Measurements from ENCODE around the gene MPV17L.
"Not testable (repeated sequence)": the region's sequence is repeated elsewhere in the genome, so short reads cannot be mapped to it uniquely, and the experiment has no call there.

The MPV17L gene

GRCh38 chr16:15435216-15435864 lies 39.8 kb downstream of the MPV17L start:
- Histone ChIP-seq H3K27ac (ENCODE audit: low read depth, low read length) (no peak overlapping the region), H3K9me3 (ENCODE audit: insufficient read depth, low read depth, low read length) (no peaks in the 10 kb centered on the region), H3K4me3 (ENCODE audit: low read length) (peak overlapping the region; percentile 91), H3K36me3 (ENCODE audit: insufficient read depth, low read length) (no peaks in the 10 kb centered on the region), H3K4me1 (ENCODE audit: insufficient read depth, low read length) (no peaks in the 10 kb centered on the region), H3K27me3 (ENCODE audit: insufficient read depth, low read length) (peaks cover 15% of the 10 kb centered on the region), H3K9ac (ENCODE audit: low read depth, low read length) (peak overlapping the region; percentile 66)
- WGBS = 10% methylated on average over 22 of the region's 22 CpGs

GRCh38 chr16:15439102-15439501 lies 43.5 kb downstream of the MPV17L start:
- Histone ChIP-seq H3K27ac (ENCODE audit: low read depth, low read length) (no peak overlapping the region), H3K36me3 (ENCODE audit: insufficient read depth, low read length) (no peaks in the 10 kb centered on the region), H3K9ac (ENCODE audit: low read depth, low read length) (no peak overlapping the region), H3K27me3 (ENCODE audit: insufficient read depth, low read length) (peaks cover 15% of the 10 kb centered on the region), H3K4me1 (ENCODE audit: insufficient read depth, low read length) (no peaks in the 10 kb centered on the region), H3K9me3 (ENCODE audit: insufficient read depth, low read depth, low read length) (no peaks in the 10 kb centered on the region), H3K4me3 (ENCODE audit: low read length) (no peak overlapping the region)
- 87% methylated on average over 4 of the region's 4 CpGs for WGBS

GRCh38 chr16:15439521-15439920 lies 44.0 kb downstream of the MPV17L start:
- Histone ChIP-seq H3K27ac (ENCODE audit: low read depth, low read length) (no peak overlapping the region), H3K4me1 (ENCODE audit: insufficient read depth, low read length) (no peaks in the 10 kb centered on the region), H3K4me3 (ENCODE audit: low read length) (no peak overlapping the region), H3K36me3 (ENCODE audit: insufficient read depth, low read length) (no peaks in the 10 kb centered on the region), H3K9ac (ENCODE audit: low read depth, low read length) (no peak overlapping the region), H3K27me3 (ENCODE audit: insufficient read depth, low read length) (peaks cover 15% of the 10 kb centered on the region), H3K9me3 (ENCODE audit: insufficient read depth, low read depth, low read length) (no peaks in the 10 kb centered on the region)
- 96% methylated on average over 4 of the region's 4 CpGs for WGBS

GRCh38 chr16:15440852-15441251 lies 45.3 kb downstream of the MPV17L start:
- Histone ChIP-seq H3K36me3 (ENCODE audit: insufficient read depth, low read length) (no peaks in the 10 kb centered on the region), H3K4me3 (ENCODE audit: low read length) (no peak overlapping the region), H3K4me1 (ENCODE audit: insufficient read depth, low read length) (no peaks in the 10 kb centered on the region), H3K27me3 (ENCODE audit: insufficient read depth, low read length) (peaks cover 3% of the 10 kb centered on the region), H3K27ac (ENCODE audit: low read depth, low read length) (no peak overlapping the region), H3K9ac (ENCODE audit: low read depth, low read length) (no peak overlapping the region), H3K9me3 (ENCODE audit: insufficient read depth, low read depth, low read length) (no peaks in the 10 kb centered on the region)
- WGBS = 92% methylated on average over 3 of the region's 3 CpGs

GRCh38 chr16:15442140-15442539 lies 46.6 kb downstream of the MPV17L start:
- not testable (repeated sequence) for H3K4me3 ChIP-seq (ENCODE audit: low read length); H3K9ac ChIP-seq (ENCODE audit: low read depth, low read length); H3K27me3 ChIP-seq (ENCODE audit: insufficient read depth, low read length); H3K4me1 ChIP-seq (ENCODE audit: insufficient read depth, low read length); H3K27ac ChIP-seq (ENCODE audit: low read depth, low read length); H3K9me3 ChIP-seq (ENCODE audit: insufficient read depth, low read depth, low read length); H3K36me3 ChIP-seq (ENCODE audit: insufficient read depth, low read length)
- WGBS = 95% methylated on average over 5 of the region's 5 CpGs

GRCh38 chr16:15443753-15444152 lies 48.2 kb downstream of the MPV17L start:
- Histone ChIP-seq H3K9ac (ENCODE audit: low read depth, low read length) (no peak overlapping the region), H3K36me3 (ENCODE audit: insufficient read depth, low read length) (no peaks in the 10 kb centered on the region), H3K4me1 (ENCODE audit: insufficient read depth, low read length) (no peaks in the 10 kb centered on the region), H3K9me3 (ENCODE audit: insufficient read depth, low read depth, low read length) (no peaks in the 10 kb centered on the region), H3K4me3 (ENCODE audit: low read length) (no peak overlapping the region), H3K27me3 (ENCODE audit: insufficient read depth, low read length) (no peaks in the 10 kb centered on the region), H3K27ac (ENCODE audit: low read depth, low read length) (no peak overlapping the region)
- 100% methylated on average over 4 of the region's 4 CpGs for WGBS

GRCh38 chr16:15444264-15444663 lies 48.7 kb downstream of the MPV17L start:
- H3K4me3 ChIP-seq (ENCODE audit: low read length) = no peak overlapping the region
- H3K9ac ChIP-seq (ENCODE audit: low read depth, low read length) = no peak overlapping the region
- H3K27ac ChIP-seq (ENCODE audit: low read depth, low read length) = no peak overlapping the region
- H3K27me3 ChIP-seq (ENCODE audit: insufficient read depth, low read length) = no peaks in the 10 kb centered on the region
- no peaks in the 10 kb centered on the region for H3K36me3 ChIP-seq (ENCODE audit: insufficient read depth, low read length)
- H3K4me1 ChIP-seq (ENCODE audit: insufficient read depth, low read length) = no peaks in the 10 kb centered on the region
- H3K9me3 ChIP-seq (ENCODE audit: insufficient read depth, low read depth, low read length) = no peaks in the 10 kb centered on the region
- WGBS = 94% methylated on average over 3 of the region's 3 CpGs

- Histone ChIP-seq H3K9ac (ENCODE audit: low read depth, low read length) (no peak overlapping the region), H3K4me3 (ENCODE audit: low read length) (no peak overlapping the region), H3K4me1 (ENCODE audit: insufficient read depth, low read length) (no peaks in the 10 kb centered on the region), H3K27ac (ENCODE audit: low read depth, low read length) (no peak overlapping the region), H3K27me3 (ENCODE audit: insufficient read depth, low read length) (no peaks in the 10 kb centered on the region), H3K36me3 (ENCODE audit: insufficient read depth, low read length) (no peaks in the 10 kb centered on the region), H3K9me3 (ENCODE audit: insufficient read depth, low read depth, low read length) (no peaks in the 10 kb centered on the region)
- WGBS = 75% methylated on average over 1 of the region's 1 CpG
Observed at GRCh38 chr16:15445450-15445849, 49.9 kb downstream of the MPV17L start.

- Histone ChIP-seq H3K4me1 (ENCODE audit: insufficient read depth, low read length) (no peaks in the 10 kb centered on the region), H3K9ac (ENCODE audit: low read depth, low read length) (no peak overlapping the region), H3K27ac (ENCODE audit: low read depth, low read length) (no peak overlapping the region), H3K36me3 (ENCODE audit: insufficient read depth, low read length) (no peaks in the 10 kb centered on the region), H3K4me3 (ENCODE audit: low read length) (no peak overlapping the region), H3K9me3 (ENCODE audit: insufficient read depth, low read depth, low read length) (no peaks in the 10 kb centered on the region), H3K27me3 (ENCODE audit: insufficient read depth, low read length) (no peaks in the 10 kb centered on the region)
- 86% methylated on average over 5 of the region's 5 CpGs for WGBS
Observed at GRCh38 chr16:15446901-15447300, 51.3 kb downstream of the MPV17L start.

- no peaks in the 10 kb centered on the region for H3K4me1 ChIP-seq (ENCODE audit: insufficient read depth, low read length)
- no peaks in the 10 kb centered on the region for H3K9me3 ChIP-seq (ENCODE audit: insufficient read depth, low read depth, low read length)
- H3K4me3 ChIP-seq (ENCODE audit: low read length) = no peak overlapping the region
- no peak overlapping the region for H3K9ac ChIP-seq (ENCODE audit: low read depth, low read length)
- 96% methylated on average over 6 of the region's 6 CpGs for WGBS
- no peak overlapping the region for H3K27ac ChIP-seq (ENCODE audit: low read depth, low read length)
- H3K27me3 ChIP-seq (ENCODE audit: insufficient read depth, low read length) = no peaks in the 10 kb centered on the region
- H3K36me3 ChIP-seq (ENCODE audit: insufficient read depth, low read length) = no peaks in the 10 kb centered on the region
Observed at GRCh38 chr16:15450624-15451023, 55.1 kb downstream of the MPV17L start.

- Histone ChIP-seq H3K9ac (ENCODE audit: low read depth, low read length) (no peak overlapping the region), H3K36me3 (ENCODE audit: insufficient read depth, low read length) (no peaks in the 10 kb centered on the region), H3K27me3 (ENCODE audit: insufficient read depth, low read length) (no peaks in the 10 kb centered on the region), H3K9me3 (ENCODE audit: insufficient read depth, low read depth, low read length) (no peaks in the 10 kb centered on the region), H3K4me3 (ENCODE audit: low read length) (no peak overlapping the region), H3K4me1 (ENCODE audit: insufficient read depth, low read length) (no peaks in the 10 kb centered on the region), H3K27ac (ENCODE audit: low read depth, low read length) (no peak overlapping the region)
- 91% methylated on average over 9 of the region's 10 CpGs for WGBS
Observed at GRCh38 chr16:15451098-15451731, 55.7 kb downstream of the MPV17L start.
